COR-L47 (cell line): ENCODE data around the gene PRKAR1B.
A peak's percentile ranks its signal among the peaks of the same experiment; 100 is the strongest.

Experiments used
- DNase-seq: peaks from one replicate; lab custom pipeline; 2025; lab: John Stamatoyannopoulos, UW

PRKAR1B gene

GRCh38 chr7:538764-539685 lies 188.1 kb downstream of the PRKAR1B start:
- no peak for DNase-seq

DNA sequence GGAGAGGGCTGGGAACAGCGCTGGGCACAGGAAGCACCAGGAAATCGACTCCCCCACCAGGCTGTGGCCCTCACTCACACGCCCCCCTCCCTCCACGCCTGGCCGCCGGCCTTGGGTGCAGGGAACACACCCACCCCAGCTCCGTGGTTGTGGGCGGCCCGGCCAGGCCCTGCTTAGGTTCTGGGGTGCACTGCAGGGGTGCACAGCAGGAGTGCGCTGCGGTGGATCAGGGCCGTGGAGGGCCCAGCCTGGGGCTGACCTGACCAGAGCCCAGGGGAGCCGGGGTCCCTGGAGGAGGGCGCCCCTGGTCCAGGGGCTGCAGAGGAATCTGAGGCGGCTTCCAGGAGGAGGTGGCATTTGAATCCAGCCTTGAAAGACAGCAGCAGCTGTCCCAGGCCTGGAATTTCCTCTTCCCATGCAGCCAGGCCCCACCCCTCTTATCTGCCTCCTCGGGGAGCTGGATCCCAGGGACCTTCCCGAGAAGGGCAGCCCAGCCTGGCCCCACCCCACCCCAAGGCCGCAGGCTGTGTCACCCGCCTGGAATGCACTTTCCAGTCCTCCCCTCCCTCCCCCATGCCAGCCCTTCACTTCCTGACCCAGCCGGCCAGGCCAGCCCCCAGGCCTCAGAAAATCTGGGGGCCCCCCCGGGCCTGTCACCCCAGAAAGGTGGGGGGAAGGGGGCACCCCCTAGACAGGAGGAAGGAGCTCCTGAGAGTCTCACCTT lies 189.0 kb downstream of the PRKAR1B start:
- no peak for DNase-seq

DNA sequence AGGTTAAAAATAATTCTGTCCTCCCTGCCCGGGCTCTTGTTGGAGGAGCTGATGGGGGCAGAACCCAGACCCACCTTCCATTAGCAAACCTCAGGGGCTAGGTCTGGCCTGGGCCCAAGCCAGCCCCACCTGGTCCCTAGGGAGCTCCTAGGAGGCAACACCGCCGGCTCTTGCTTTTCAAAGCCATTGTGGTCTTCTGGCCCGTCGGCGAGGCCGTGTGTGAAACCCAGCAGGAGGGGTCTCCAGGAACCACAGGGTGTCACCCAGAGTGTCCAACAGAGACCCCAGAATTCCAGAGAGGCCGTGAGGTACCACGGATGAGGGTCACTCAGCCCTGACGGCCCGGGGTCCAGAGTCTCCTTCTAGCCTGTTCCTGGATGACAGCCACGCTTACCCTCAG lies 190.8 kb downstream of the PRKAR1B start:
- no peak for DNase-seq

DNA sequence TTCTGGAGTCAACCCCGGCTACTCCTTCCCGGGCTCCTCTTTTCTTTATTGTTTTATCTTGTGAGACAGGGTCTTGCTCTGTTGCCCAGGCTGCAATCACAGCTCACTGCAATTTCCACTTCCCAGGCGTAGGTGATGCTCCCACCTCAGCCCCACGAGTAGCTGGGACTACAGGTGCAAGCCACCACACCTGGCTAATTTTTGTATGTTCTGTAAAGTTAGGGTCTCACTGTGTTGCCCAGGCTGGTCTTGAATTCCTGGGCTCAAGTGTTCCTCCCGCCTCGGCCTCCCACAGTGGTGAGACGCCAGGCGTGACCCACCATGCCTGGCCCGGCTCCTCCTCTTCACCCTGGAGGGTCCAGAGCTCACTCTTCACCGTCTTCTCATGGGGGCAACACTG lies 192.1 kb downstream of the PRKAR1B start:
- DNase-seq = no peak

DNA sequence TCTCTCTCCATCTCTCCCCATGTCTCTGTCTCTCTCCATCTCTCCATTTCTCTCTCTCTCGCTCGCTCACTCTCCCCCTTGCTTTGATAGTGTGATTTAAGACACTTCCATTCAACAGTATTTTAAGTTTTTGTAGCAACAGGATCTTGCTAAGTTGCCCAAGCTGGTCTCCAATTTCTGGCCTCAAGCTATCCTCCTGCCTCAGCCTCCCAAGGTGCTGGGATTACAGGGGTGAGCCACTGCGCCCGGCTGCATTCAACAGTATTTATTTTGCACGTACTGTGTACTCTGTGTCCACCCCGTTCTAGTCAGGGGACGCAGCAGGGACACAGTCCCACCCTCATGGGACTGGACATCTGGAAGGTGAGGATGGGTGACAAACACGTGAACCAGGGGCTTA lies 193.0 kb downstream of the PRKAR1B start:
- no peak for DNase-seq

DNA sequence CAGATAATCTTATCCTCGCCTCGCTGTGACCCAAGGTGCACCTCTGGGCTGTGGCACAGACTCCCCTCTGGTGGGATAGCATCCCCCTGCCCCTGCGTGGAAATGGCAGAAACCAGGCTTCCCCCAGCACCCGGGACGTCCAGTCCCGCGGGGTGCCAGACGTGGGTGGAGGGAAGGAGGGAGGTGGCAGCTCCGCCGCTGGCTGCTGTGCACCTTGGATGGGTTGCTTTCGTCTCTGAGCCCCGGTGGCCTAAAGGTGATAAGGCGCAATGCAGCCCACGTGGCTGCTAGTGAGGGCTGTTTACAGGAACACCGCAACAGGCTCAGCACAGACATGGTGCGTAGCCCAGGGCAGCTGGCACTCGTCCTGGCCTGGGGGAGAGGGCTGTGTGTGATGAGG lies 193.8 kb downstream of the PRKAR1B start:
- no peak for DNase-seq

DNA sequence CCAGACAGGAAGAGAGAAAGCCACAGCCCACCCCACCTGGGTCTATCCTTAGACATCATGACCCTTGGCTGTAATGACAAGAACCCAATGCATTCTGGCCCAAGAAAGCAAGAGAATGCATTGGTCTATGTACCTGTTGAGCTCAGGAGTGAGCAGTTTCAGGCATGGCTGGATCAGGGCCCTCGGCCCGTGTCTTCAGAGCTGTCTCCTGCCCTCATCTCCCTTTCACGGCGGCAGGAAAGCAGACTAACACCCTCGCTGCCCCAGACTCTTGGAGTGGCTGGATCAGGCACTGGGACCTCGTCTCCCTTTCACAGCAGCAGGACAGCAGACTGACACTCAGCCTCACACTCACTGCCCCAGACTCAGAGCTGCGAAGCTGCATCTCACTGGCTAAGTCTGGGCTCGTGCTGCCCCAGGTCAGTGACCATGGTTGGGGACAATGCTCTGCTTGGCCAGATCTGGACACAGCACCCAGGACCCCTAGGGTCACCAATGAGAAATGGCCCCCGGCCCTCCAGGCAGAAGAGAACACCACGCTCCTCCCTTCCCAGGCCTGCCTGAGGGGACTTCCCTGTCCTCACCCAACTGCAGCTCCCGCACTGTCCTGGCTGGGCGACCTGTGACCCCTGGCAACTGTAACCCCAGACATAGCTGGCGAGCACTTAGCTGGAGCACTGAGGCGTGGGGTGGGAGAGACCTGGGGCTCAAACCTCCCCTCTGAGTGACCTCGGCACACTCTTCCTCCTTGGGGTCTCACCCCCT lies 194.5 kb downstream of the PRKAR1B start:
- no peak for DNase-seq

- no peak for DNase-seq
These were observed 195.3 kb downstream of the PRKAR1B start for GRCh38 chr7:531777-532176.

DNA sequence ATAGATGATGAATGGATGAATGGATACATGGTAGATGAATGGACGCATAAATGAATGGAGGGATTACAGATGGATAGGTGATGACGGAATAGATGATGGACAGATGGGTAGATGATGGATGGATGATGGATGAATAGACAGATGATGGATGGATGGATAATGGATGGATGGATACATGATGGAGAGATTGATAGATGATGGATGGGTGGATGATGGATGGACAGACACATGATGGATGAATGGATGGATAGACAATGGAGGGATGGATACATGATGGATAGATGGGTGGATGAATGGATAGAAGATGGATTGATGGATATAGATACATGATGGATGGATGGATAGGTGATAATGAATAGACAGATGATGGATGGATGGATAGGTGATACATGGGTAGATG lies 198.6 kb downstream of the PRKAR1B start:
- no peak for DNase-seq

DNA sequence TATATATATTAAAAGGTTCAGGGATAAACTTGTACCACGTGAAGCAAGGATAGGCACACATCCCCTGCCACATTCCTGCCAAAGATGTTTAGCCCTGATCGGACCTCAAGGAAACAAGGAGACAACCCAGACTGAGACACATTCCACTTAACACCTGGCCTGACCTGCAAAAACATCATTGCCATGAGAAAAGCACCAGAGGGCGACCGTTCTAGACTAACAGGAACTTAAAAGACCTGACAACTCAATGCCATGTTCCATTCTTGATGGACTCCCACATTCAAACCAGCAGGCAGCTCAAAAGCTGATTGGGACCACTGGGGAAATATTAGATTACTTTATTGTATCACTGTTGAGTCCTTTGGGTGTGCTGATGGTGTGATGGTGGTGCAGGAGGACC lies 199.4 kb downstream of the PRKAR1B start:
- no peak for DNase-seq

GRCh38 chr7:526460-527034 lies 200.5 kb downstream of the PRKAR1B start:
- DNase-seq = no peak

GRCh38 chr7:525740-526139 lies 201.3 kb downstream of the PRKAR1B start:
- no peak for DNase-seq

GRCh38 chr7:524800-525199 lies 202.3 kb downstream of the PRKAR1B start:
- DNase-seq = no peak

DNA sequence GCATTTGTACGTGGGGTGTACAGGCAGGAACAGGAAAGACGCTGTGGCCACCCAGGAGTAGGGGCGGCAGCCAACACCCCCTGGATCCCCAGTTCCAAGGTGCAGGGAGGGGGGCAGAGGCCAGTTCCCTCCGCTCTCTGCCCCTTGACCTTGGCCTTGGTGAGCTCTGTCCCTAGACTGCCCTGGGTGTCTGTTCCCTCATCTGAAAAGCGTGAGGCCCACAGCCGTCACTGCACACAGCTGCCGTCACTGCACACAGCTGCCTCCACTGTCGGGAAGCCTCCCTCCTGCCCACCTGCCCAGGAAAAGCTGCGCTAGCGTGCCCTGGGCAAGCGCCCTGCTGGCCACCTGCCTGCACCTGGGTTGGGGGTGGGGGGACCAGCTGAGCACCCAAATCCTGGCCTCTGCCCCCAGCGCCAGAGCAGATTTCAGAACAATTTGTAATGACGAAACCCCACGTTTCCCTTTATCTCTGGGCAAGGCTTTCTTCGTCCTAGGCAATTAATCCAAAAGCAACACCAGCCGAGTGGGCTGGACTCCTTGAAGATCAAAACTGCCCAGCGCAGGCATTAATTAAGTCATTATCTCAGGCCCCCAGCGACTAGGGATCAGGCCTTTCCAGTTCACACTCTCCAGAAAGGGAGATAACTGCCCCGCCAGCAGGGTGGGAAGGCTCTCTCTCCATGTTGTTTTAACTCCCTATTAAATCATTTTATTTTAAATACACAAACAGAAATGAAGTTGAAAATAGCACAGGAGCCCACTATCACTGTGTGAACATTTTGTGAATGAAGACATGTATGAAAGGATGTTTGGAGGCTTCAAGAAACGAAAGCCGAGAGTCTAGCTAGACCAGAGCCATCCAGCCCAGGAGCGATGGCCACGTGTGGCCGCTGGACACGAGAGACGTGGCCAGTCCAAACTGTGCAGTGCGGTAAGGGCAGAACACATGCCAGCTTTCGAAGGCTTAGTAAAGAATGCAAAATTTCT lies 203.4 kb downstream of the PRKAR1B start:
- DNase-seq = no peak

DNA sequence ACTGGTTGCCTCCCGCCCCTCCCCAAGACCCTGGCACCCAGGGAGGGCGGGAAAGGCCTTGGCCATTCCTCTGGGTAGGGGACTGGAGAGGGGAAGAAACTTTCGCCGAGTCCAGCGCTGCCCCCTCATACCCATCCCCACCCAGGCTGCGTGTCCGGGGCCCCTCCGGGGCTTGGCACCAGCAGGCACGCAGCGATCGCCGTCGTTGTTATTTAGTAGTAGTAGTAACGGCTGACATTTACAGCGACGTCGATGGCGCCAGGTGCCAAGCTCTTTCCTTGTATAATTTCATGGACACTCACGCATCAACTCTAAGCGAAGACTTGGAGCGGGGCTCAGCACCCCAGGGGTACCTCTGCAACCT lies 204.1 kb downstream of the PRKAR1B start:
- no peak for DNase-seq

DNA sequence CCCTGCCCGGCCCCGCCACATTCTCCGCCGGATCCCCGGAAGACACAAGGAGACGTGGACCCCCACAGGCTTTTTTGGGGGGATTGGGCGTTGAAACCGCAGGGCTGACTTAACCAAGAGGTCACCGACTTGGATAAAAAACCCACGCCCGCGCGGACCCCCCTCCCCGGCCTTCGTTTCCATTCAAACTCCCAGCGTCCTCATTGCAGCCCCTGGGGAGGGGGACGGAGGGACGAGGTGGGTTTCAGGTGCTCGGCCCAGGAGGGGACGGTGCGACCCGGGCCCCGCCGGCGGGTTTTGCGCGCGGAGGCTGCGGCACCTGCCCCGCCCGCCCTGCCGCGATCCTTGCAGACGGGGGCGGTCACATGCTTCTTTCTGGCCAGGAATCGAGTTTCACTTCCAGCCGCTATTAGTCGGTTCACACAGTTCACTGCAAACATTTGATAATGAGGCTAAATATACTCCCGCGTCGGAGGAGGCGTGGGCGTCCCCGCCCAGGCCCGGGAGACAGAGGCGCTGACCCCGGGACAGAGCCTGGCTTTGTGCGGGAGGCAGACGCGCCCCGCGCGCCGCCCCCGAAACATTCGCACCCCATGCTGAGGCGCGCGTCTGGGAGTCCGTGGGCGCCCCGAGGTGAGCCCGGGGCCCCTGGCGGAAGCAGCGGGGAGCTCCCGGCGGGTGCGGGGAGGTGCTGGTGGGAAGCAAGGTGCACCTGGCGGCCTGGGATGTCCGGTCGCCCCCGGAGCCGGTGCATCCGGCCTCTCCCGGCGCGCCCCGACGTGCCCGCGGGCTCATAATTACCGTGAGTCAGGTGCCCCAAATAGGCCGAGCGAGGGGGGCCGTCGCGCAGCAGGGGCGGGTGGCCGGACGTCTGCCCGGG lies 204.8 kb downstream of the PRKAR1B start:
- DNase-seq = peak; percentile 31

DNA sequence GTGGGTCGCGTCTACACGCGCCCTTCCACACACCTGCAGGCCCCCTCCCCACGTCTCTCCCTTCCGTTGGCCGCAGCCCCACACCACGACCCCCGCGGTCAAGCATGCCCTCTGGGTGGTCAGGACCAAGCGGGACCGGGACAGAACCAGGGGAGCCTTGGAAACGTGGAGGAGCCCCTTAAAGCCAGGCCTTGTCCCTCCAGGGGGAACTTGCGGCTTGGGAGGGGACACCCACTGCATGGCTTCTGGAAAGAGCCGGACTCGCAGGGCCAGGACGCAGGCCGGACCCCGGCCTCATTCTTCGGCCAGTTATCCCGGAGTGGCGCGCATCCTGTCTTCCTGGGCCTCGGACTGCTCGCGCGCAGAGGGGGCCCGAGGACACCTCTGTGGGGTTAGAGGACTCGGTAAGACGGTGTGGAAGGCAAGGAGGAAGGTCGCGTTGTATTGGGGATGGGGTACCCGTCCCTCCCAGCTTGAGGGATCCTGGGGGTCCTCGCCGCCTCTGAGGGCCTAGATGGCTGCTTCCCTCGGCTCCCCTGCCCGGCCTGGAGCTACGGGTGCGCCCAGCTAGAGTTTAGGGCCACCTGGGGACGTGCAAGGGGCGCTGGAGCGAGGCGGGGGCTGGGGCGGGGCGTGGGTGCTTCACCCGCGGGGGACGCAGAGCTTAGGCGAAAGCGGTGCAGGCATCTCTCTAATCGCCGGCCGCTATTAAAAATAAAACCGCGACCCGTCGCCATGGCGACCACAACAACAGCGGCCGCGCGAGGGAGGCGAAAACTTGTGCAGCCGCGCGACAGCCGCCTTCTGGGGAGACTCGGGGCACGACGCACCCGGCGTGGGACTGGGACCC lies 205.6 kb downstream of the PRKAR1B start:
- peak; percentile 21 for DNase-seq

DNA sequence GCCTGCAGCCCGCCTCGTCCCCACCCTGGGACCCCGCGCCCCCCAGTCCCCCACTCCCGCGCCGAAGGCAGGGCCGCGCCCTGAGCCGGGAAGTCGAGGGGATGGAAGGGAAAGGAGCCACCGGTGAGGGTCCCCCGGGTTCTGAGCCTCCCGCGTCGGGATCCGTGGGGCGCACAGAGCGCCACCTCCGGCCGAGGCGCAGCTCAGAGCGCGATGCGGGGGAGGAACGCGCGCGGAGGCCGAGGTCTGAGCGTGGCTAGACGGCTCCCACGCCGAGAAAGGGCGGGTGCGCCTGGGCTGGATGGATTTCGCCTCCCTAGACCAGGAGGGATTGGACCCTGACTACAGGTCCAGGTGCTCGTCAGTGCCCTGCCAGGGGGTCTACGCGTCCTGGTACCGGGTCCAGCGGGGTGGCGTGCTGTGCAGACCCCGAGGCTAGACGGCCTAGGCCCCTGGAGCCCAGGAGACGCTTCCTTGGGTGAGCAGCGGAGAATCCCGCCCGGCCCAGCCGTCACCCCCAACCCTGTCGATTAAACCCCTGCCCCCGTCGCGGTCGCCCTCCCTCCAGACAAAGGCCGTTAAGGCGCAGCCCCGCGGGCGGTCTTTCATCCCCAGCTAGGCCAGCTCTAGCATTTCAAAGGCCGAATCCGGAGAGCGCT lies 206.4 kb downstream of the PRKAR1B start:
- DNase-seq = no peak
